Liver (tissue), 9 donors: ENCODE data around the gene SYT5. TPM values are rescaled to one million over a fixed set of nuclear protein-coding genes. Genes with fewer than 3 reads are reported as not detected.
A peak's percentile ranks its signal among the peaks of the same experiment; 100 is the strongest.

Experiments
- DNase-seq: peaks from one replicate; pipeline ENCODE4 v3.0.0-alpha.2; 2017; ENCODE audit warnings: low spot score
- H3K27ac ChIP-seq, 2 donors: one replicate each; pipeline ENCODE4 v1.7.0; 2013; ENCODE audit warnings: inconsistent platforms in 2 of 2, low read length in 2 of 2, control low read depth in 1 of 2, low read depth in 1 of 2, mild to moderate bottlenecking in 1 of 2
- H3K27me3 ChIP-seq, 4 donors: one replicate each; pipeline versions ENCODE4 v1.6.1 to v1.7.0; 2013; ENCODE audit warnings: low read length in 3 of 4, inconsistent platforms in 1 of 4, mild to moderate bottlenecking in 1 of 4, moderate library complexity in 1 of 4; ENCODE audit not compliant: control insufficient read depth in 4 of 4, insufficient read depth in 4 of 4
- H3K36me3 ChIP-seq, 4 donors: one replicate each; pipeline versions ENCODE4 v1.6.1 to v1.7.0; 2013; ENCODE audit warnings: low read length in 3 of 4, mild to moderate bottlenecking in 3 of 4, low read depth in 1 of 4, moderate library complexity in 1 of 4; ENCODE audit not compliant: control insufficient read depth in 4 of 4, insufficient read depth in 3 of 4
- H3K4me1 ChIP-seq, 4 donors: one replicate each; pipeline versions ENCODE4 v1.6.1 to v1.7.0; 2013; ENCODE audit warnings: low read length in 3 of 4, mild to moderate bottlenecking in 3 of 4, moderate library complexity in 1 of 4; ENCODE audit not compliant: control insufficient read depth in 4 of 4, insufficient read depth in 4 of 4
- H3K4me3 ChIP-seq, 3 donors: one replicate each; pipeline versions ENCODE4 v1.6.1 to v1.7.0; 2013; ENCODE audit warnings: low read length in 3 of 3, control low read depth in 1 of 3, low read depth in 1 of 3, mild to moderate bottlenecking in 1 of 3
- H3K9ac ChIP-seq, 2 donors: one replicate each; pipeline ENCODE4 v1.7.0; 2013; ENCODE audit warnings: low read length in 2 of 2, mild to moderate bottlenecking in 2 of 2, moderate library complexity in 2 of 2, control low read depth in 1 of 2, low read depth in 1 of 2
- H3K9me3 ChIP-seq, 4 donors: one replicate each; pipeline versions ENCODE4 v1.6.1 to v1.7.0; 2013; ENCODE audit warnings: low read length in 3 of 4; ENCODE audit not compliant: control insufficient read depth in 4 of 4
- ATF3 ChIP-seq: IDR thresholded peaks from 2 replicates; pipeline ENCODE4 v1.6.1; 2016; ENCODE audit warnings: antibody characterized with exemption
- CTCF ChIP-seq: fragments of 150-350 bp; IDR thresholded peaks from 2 replicates; pipeline ENCODE4 v1.5.1; 2017; ENCODE audit warnings: improper control_type of control experiment, low read depth, low read length; ENCODE audit not compliant: missing input control
- EGR1 ChIP-seq, 2 donors: IDR thresholded peaks; 2 replicates each; pipeline ENCODE4 v1.6.1; 2016 to 2018; ENCODE audit warnings: antibody characterized with exemption in 2 of 2, low read depth in 2 of 2
- GABPA ChIP-seq, 2 donors: IDR thresholded peaks in 1 of 2; conservative IDR thresholded peaks in 1 of 2; 2 replicates each; pipeline ENCODE4 v1.6.1; 2016; ENCODE audit warnings: antibody characterized with exemption in 2 of 2, mild to moderate bottlenecking in 1 of 2, moderate library complexity in 1 of 2
- HNF4A ChIP-seq, 2 donors: conservative IDR thresholded peaks; 2 replicates each; pipeline ENCODE4 v1.6.1; 2016; ENCODE audit warnings: antibody characterized with exemption in 2 of 2, mild to moderate bottlenecking in 2 of 2
- HNF4G ChIP-seq: IDR thresholded peaks from 2 replicates; pipeline ENCODE4 v1.6.1; 2016; ENCODE audit warnings: antibody characterized with exemption
- JUND ChIP-seq, 2 donors: IDR thresholded peaks; 2 replicates each; pipeline ENCODE4 v1.6.1; 2016; ENCODE audit warnings: antibody characterized with exemption in 2 of 2
- NR2F2 ChIP-seq: IDR thresholded peaks from 2 replicates; pipeline ENCODE4 v1.6.1; 2016; ENCODE audit warnings: antibody characterized with exemption
- REST ChIP-seq: IDR thresholded peaks from 2 replicates; pipeline ENCODE4 v1.6.1; 2016; ENCODE audit warnings: antibody characterized with exemption, mild to moderate bottlenecking
- RXRA ChIP-seq, 2 donors: IDR thresholded peaks; 2 replicates each; pipeline ENCODE4 v1.6.1; 2017 to 2018; ENCODE audit warnings: antibody characterized with exemption in 2 of 2, mild to moderate bottlenecking in 1 of 2
- YY1 ChIP-seq: IDR thresholded peaks from 2 replicates; pipeline ENCODE4 v1.6.1; 2016; ENCODE audit warnings: antibody characterized with exemption, mild to moderate bottlenecking
- ZBTB33 ChIP-seq: IDR thresholded peaks from 2 replicates; pipeline ENCODE4 v1.6.1; 2016; ENCODE audit warnings: antibody characterized with exemption
- WGBS: extraction: QIAGEN DNeasy Blood & Tissue Kit; methylation state at CpG from one replicate; pipeline ENCODE4 v1.1.7; 2013; 5-methylcytosine and 5-hydroxymethylcytosine counted together
- polyA plus RNA-seq, 2 donors: library from polyadenylated mRNA; stranded (reverse) in 1 of 2; unstranded in 1 of 2; fragments of 200-250 nt in 1 of 2; fragments of >200 nt in 1 of 2; fragmentation: Nextera tagmentation in 1 of 2; extraction: Ambion mirVana in 1 of 2; gene quantifications; one replicate each; pipeline versions ENCODE4 v1.2.1 to v1.2.3, GENCODE V29; 2013 to 2015
- total RNA-seq, 2 donors: library from RNA; depleted of rRNA; stranded (reverse); fragments of >200 nt; gene quantifications; one replicate each; pipeline ENCODE4 v1.2.3, GENCODE V29; 2014
- donor health status: healthy.
- donor health status: healthy.
- donor health status: healthy.
- donor health status: healthy.
- donor health status: healthy.

Gene SYT5
- total and polyA plus RNA-seq, 4 donors = under 0.01 TPM; not detected in 3

- Histone ChIP-seq H3K27ac (no peak overlapping the region), H3K27me3 (peaks cover 0 to 5% (median 2%) of the 10 kb centered on the region in 4 donors), H3K9me3 (no peaks in the 10 kb centered on the region), H3K4me3 (no peak overlapping the region), H3K4me1 (no peaks in the 10 kb centered on the region), H3K36me3 (no peaks in the 10 kb centered on the region), H3K9ac (no peak overlapping the region)
- no peak for DNase-seq
- TF ChIP-seq GABPA (IDR thresholded peaks at IDR 0.05 in 1 of 2, conservative IDR thresholded peaks at IDR 0.05 in 1 of 2) (peak in 1 of 2 donors; percentile 17), ZBTB33 (no peak), EGR1 (IDR thresholded peaks at IDR 0.05; ENCODE audit: low read depth in 2 of 2) (peak in 1 of 2 donors; percentile 61)
Measured at GRCh38 chr19:55152017-55152416, 28.1 kb downstream of the SYT5 start.

- TF ChIP-seq HNF4G (no peak), JUND (IDR thresholded peaks at IDR 0.05) (no peak), NR2F2 (no peak), CTCF (no peak)
- no peak for DNase-seq
- Histone ChIP-seq H3K27me3 (peaks cover 0 to 5% (median 3%) of the 10 kb centered on the region in 4 donors), H3K9me3 (no peaks in the 10 kb centered on the region), H3K9ac (no peak within 1 kb of the TSS), H3K27ac (no peak within 1 kb of the TSS), H3K4me1 (peaks cover 0 to 3% (median 0%) of the 10 kb centered on the region in 4 donors), H3K4me3 (no peak within 1 kb of the TSS), H3K36me3 (no peaks in the 10 kb centered on the region)
- WGBS = 12% methylated on average over 18 of the region's 18 CpGs
Measured at GRCh38 chr19:55149078-55150003, 30.7 kb downstream of the SYT5 start, which contains the start of gene TNNT1. Gene TNNT1 (minus strand): TSS chr19:55149206. CDS start chr19:55147157, 2,049 bp downstream.

- H3K9ac ChIP-seq = no peak overlapping the region
- peaks cover 0 to 7% (median 3%) of the 10 kb centered on the region in 4 donors for H3K27me3 ChIP-seq
- no peak for DNase-seq
- H3K27ac ChIP-seq = no peak overlapping the region
- H3K4me3 ChIP-seq = no peak overlapping the region
- no peaks in the 10 kb centered on the region for H3K36me3 ChIP-seq
- TF ChIP-seq HNF4G = no peak
- TF ChIP-seq ZBTB33 = no peak
- TF ChIP-seq ATF3 = no peak
- no peak for TF ChIP-seq EGR1 (IDR thresholded peaks at IDR 0.05; ENCODE audit: low read depth in 2 of 2)
- TF ChIP-seq RXRA (IDR thresholded peaks at IDR 0.05) = no peak
- TF ChIP-seq REST = no peak
- TF ChIP-seq GABPA (IDR thresholded peaks at IDR 0.05 in 1 of 2, conservative IDR thresholded peaks at IDR 0.05 in 1 of 2) = no peak
- no peak for TF ChIP-seq JUND (IDR thresholded peaks at IDR 0.05)
- TF ChIP-seq YY1 = no peak
- TF ChIP-seq HNF4A (conservative IDR thresholded peaks at IDR 0.05) = no peak
- 33% methylated on average over 9 of the region's 9 CpGs for WGBS
- no peaks in the 10 kb centered on the region for H3K9me3 ChIP-seq
- H3K4me1 ChIP-seq = peaks cover 0 to 3% (median 0%) of the 10 kb centered on the region in 4 donors
Measured at GRCh38 chr19:55147545-55148251, 32.4 kb downstream of the SYT5 start.
